Suprapubic skin (tissue), 3 donors: ENCODE measurements around the gene CSRP1.

Source experiments
- POLR2AphosphoS5 ChIP-seq, 3 donors: sonication (generic); formaldehyde crosslinking; IDR thresholded peaks; one replicate each; pipeline ENCODE4 v1.6.1; 2017; ENCODE audit warnings: antibody characterized with exemption in 3 of 3
- TF ChIP-seq, protein P1 (sequence below), 2 donors: fragments of 200-600 bp in 1 of 2; fragments of 450-650 bp in 1 of 2; sonication (generic) in 1 of 2; IDR thresholded peaks; one replicate each; pipeline ENCODE4 v1.5.1; 2016 to 2019; ENCODE audit warnings: antibody characterized with exemption in 2 of 2, mild to moderate bottlenecking in 1 of 2, moderate library complexity in 1 of 2

DNA sequence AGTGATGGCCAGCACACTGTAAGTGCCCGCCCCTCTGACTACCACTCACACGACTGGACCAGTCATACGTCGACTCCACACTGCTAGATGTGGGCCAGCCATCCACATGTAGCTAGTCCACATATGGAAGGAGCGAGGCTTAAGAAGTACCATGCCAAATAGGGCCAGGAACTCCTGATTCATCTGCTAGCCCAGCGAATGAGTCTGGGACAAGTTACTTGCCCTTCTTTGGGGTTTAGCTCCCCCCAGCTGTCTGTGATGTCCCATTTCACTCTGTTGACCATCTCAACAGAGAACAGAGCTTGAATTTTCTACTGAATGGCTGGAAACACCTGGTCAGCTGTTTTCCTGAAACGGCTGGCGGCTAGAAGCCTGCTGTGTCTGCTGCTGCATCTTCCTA lies 5.8 kb downstream of the CSRP1 start:
- TF ChIP-seq, protein P1, sequence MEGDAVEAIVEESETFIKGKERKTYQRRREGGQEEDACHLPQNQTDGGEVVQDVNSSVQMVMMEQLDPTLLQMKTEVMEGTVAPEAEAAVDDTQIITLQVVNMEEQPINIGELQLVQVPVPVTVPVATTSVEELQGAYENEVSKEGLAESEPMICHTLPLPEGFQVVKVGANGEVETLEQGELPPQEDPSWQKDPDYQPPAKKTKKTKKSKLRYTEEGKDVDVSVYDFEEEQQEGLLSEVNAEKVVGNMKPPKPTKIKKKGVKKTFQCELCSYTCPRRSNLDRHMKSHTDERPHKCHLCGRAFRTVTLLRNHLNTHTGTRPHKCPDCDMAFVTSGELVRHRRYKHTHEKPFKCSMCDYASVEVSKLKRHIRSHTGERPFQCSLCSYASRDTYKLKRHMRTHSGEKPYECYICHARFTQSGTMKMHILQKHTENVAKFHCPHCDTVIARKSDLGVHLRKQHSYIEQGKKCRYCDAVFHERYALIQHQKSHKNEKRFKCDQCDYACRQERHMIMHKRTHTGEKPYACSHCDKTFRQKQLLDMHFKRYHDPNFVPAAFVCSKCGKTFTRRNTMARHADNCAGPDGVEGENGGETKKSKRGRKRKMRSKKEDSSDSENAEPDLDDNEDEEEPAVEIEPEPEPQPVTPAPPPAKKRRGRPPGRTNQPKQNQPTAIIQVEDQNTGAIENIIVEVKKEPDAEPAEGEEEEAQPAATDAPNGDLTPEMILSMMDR (IDR thresholded peaks at IDR 0.05) = no peak
- no peak for TF ChIP-seq POLR2AphosphoS5 (IDR thresholded peaks at IDR 0.05)
